SK-N-SH (cell line): ENCODE results near the gene SFR1. TPM values are rescaled to one million over a fixed set of nuclear protein-coding genes. Genes with fewer than 3 reads are reported as not detected.

Experiments
- CTCF ChIA-PET: fragments of 300-600, 350-600 bp; formaldehyde crosslinking; extraction: SDS; loops from one replicate; lab custom pipeline; 2021; lab: Yijun Ruan, JAX
- POLR2A ChIA-PET: fragments of 350-600 bp; sonication (Branson Sonifier 250); formaldehyde crosslinking; extraction: SDS; loops from one replicate; lab custom pipeline; 2020; ENCODE audit warnings: antibody characterized with exemption, inconsistent platforms; lab: Yijun Ruan, JAX
- DNase-seq: peaks from one replicate; pipeline ENCODE4 v3.0.0; 2012
- H2AFZ ChIP-seq: fragments of 200-600 bp; sonication (generic); 2 replicates; pipeline ENCODE4 v1.8.1; 2016; ENCODE audit warnings: antibody characterized with exemption, mild to moderate bottlenecking, low read depth
- H3F3A ChIP-seq: fragments of 200-600 bp; sonication (generic); replicated peaks from 2 replicates; pipeline ENCODE3; 2016; ENCODE audit warnings: antibody characterized with exemption, mild to moderate bottlenecking; ENCODE audit not compliant: insufficient read depth
- H3K27ac ChIP-seq, 2 experiments: fragments of 200-500 bp in 1 of 2; fragments of 200-600 bp in 1 of 2; sonication (Bioruptor generic) in 1 of 2; sonication (generic), shearing (Covaris generic) in 1 of 2; 2 replicates each; pipeline versions ENCODE4 v1.5.1 to v1.6.1; 2014 to 2016; ENCODE audit warnings: low read depth in 2 of 2, inconsistent platforms in 1 of 2, low read length in 1 of 2, mild to moderate bottlenecking in 1 of 2, mixed read lengths in 1 of 2
- H3K27me3 ChIP-seq: fragments of 200-600 bp; sonication (generic), shearing (Covaris generic); 2 replicates; pipeline ENCODE4 v1.6.1; 2016; ENCODE audit warnings: mixed run types; ENCODE audit not compliant: insufficient read depth
- H3K36me3 ChIP-seq, 2 experiments: fragments of 200-500 bp in 1 of 2; fragments of 200-600 bp in 1 of 2; sonication (Bioruptor generic) in 1 of 2; sonication (generic) in 1 of 2; replicated peaks in 1 of 2; 2 replicates each; pipeline versions ENCODE3 to v1.5.1; 2014 to 2016; ENCODE audit warnings: low read length in 1 of 2, mild to moderate bottlenecking in 1 of 2; ENCODE audit not compliant: insufficient read depth in 2 of 2, control insufficient read depth in 1 of 2
- H3K4me1 ChIP-seq, 2 experiments: fragments of 200-500 bp in 1 of 2; fragments of 200-600 bp in 1 of 2; sonication (Bioruptor generic) in 1 of 2; sonication (generic), shearing (Covaris generic) in 1 of 2; 2 replicates each; pipeline versions ENCODE4 v1.5.1 to v1.6.1; 2014 to 2016; ENCODE audit warnings: low read depth in 1 of 2, low read length in 1 of 2, mixed run types in 1 of 2; ENCODE audit not compliant: insufficient read depth in 2 of 2, control insufficient read depth in 1 of 2
- H3K4me2 ChIP-seq: fragments of 200-600 bp; sonication (generic), shearing (Covaris generic); 2 replicates; pipeline ENCODE4 v1.6.1; 2017; ENCODE audit warnings: mixed run types
- H3K4me3 ChIP-seq, 2 experiments: fragments of 200-500 bp in 1 of 2; fragments of 200-600 bp in 1 of 2; sonication (Bioruptor generic) in 1 of 2; sonication (generic), shearing (Covaris generic) in 1 of 2; 2 replicates each; pipeline versions ENCODE4 v1.5.1 to v1.8.1; 2014 to 2016; ENCODE audit warnings: low read depth in 2 of 2, inconsistent platforms in 1 of 2, low read length in 1 of 2, mild to moderate bottlenecking in 1 of 2, mixed read lengths in 1 of 2, moderate library complexity in 1 of 2
- H3K79me2 ChIP-seq: fragments of 200-600 bp; sonication (generic); 2 replicates; pipeline ENCODE4 v1.8.1; 2017; ENCODE audit warnings: mild to moderate bottlenecking; ENCODE audit not compliant: insufficient read depth
- H3K9ac ChIP-seq: fragments of 200-600 bp; sonication (generic); 2 replicates; pipeline ENCODE4 v1.6.1; 2017; ENCODE audit warnings: mixed run types
- H3K9me2 ChIP-seq: fragments of 200-600 bp; sonication (generic); 2 replicates; pipeline ENCODE4 v1.6.1; 2017; ENCODE audit warnings: mixed run types
- H3K9me3 ChIP-seq: fragments of 200-600 bp; sonication (generic); 2 replicates; pipeline ENCODE4 v1.6.1; 2017; ENCODE audit warnings: mixed run types, mild to moderate bottlenecking, moderate library complexity
- H4K20me1 ChIP-seq: fragments of 200-600 bp; sonication (generic); 2 replicates; pipeline ENCODE4 v1.6.1; 2017; ENCODE audit warnings: mild to moderate bottlenecking, mixed run types; ENCODE audit not compliant: insufficient read depth
- CHD2 ChIP-seq: fragments of 150-350 bp; IDR thresholded peaks from 2 replicates; pipeline ENCODE4 v1.6.1; 2018; ENCODE audit warnings: low read length; ENCODE audit not compliant: partially characterized antibody
- GATA2 ChIP-seq: sonication (generic); formaldehyde crosslinking; IDR thresholded peaks from 2 replicates; pipeline ENCODE4 v1.5.0; 2020; ENCODE audit warnings: mild to moderate bottlenecking, missing genetic modification reagents
- JUND ChIP-seq: IDR thresholded peaks from 2 replicates; pipeline ENCODE4 v1.4.0; 2012
- MEF2A ChIP-seq: IDR thresholded peaks from 2 replicates; pipeline ENCODE4 v1.4.0; 2012; ENCODE audit warnings: low read depth, borderline replicate concordance
- MXI1 ChIP-seq: IDR thresholded peaks from 2 replicates; pipeline ENCODE4 v1.6.1; 2012; ENCODE audit warnings: mild to moderate bottlenecking, low read depth, low read length, improper control_type of control experiment
- NFIC ChIP-seq: IDR thresholded peaks from 2 replicates; pipeline ENCODE4 v1.4.0; 2012; ENCODE audit warnings: borderline replicate concordance
- PBX3 ChIP-seq: IDR thresholded peaks from 2 replicates; pipeline ENCODE4; 2012
- RCOR1 ChIP-seq: fragments of 150-350 bp; IDR thresholded peaks from 2 replicates; pipeline ENCODE4 v1.6.1; 2017; ENCODE audit warnings: antibody characterized with exemption, low read length
- RXRA ChIP-seq: IDR thresholded peaks from 2 replicates; pipeline ENCODE4 v1.4.0; 2012; ENCODE audit warnings: low read depth, mild to moderate bottlenecking, borderline replicate concordance
- SIN3A ChIP-seq: IDR thresholded peaks from 2 replicates; pipeline ENCODE4 v1.6.1; 2012; ENCODE audit warnings: low read depth, mild to moderate bottlenecking, low read length, moderate library complexity, borderline replicate concordance
- TAF1 ChIP-seq: IDR thresholded peaks from 2 replicates; pipeline ENCODE4 v1.6.1; 2012; ENCODE audit warnings: low read depth, mild to moderate bottlenecking, low read length, moderate library complexity, borderline replicate concordance
- TEAD4 ChIP-seq: IDR thresholded peaks from 2 replicates; pipeline ENCODE4 v1.4.0; 2012; ENCODE audit warnings: mild to moderate bottlenecking, borderline replicate concordance; ENCODE audit not compliant: insufficient read depth
- YY1 ChIP-seq: IDR thresholded peaks from 2 replicates; pipeline ENCODE4 v1.4.0; 2012; ENCODE audit warnings: low read depth, mild to moderate bottlenecking
- WGBS: methylation state at CpG from one replicate; pipeline ENCODE4 v1.1.6; 2017; ENCODE audit warnings: low lambda C conversion rate; 5-methylcytosine and 5-hydroxymethylcytosine counted together
- polyA plus RNA-seq, 3 experiments: library from polyadenylated mRNA; depleted of rRNA; stranded (reverse); fragments of >200 nt; gene quantifications; 2 replicates each; pipeline ENCODE4 v1.2.3, GENCODE V29; 2012
- TF ChIP-seq, protein P1 (sequence below): IDR thresholded peaks from 2 replicates; pipeline ENCODE4 v1.4.0; 2012; ENCODE audit warnings: low read depth
- TF ChIP-seq, protein P2 (sequence below): IDR thresholded peaks from 2 replicates; pipeline ENCODE4 v1.4.0; 2012; ENCODE audit warnings: low read depth, borderline replicate concordance
- TF ChIP-seq, protein P3 (sequence below): IDR thresholded peaks from 2 replicates; pipeline ENCODE4 v1.6.1; 2012; ENCODE audit warnings: mild to moderate bottlenecking, low read depth, low read length, moderate library complexity

Gene SFR1
- polyA plus RNA-seq, 1 of the 3 experiments (the other 2 are of a cell fraction): 1.5 TPM

GRCh38 chr10:104146882-104147281, 24.9 kb downstream of the SFR1 start:
- TF ChIP-seq, protein P1, sequence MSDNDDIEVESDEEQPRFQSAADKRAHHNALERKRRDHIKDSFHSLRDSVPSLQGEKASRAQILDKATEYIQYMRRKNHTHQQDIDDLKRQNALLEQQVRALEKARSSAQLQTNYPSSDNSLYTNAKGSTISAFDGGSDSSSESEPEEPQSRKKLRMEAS: no peak
- TF ChIP-seq, protein P2, sequence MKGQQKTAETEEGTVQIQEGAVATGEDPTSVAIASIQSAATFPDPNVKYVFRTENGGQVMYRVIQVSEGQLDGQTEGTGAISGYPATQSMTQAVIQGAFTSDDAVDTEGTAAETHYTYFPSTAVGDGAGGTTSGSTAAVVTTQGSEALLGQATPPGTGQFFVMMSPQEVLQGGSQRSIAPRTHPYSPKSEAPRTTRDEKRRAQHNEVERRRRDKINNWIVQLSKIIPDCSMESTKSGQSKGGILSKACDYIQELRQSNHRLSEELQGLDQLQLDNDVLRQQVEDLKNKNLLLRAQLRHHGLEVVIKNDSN: no peak
- TF ChIP-seq NFIC: no peak
- no peak for TF ChIP-seq RCOR1
- TF ChIP-seq, protein P3, sequence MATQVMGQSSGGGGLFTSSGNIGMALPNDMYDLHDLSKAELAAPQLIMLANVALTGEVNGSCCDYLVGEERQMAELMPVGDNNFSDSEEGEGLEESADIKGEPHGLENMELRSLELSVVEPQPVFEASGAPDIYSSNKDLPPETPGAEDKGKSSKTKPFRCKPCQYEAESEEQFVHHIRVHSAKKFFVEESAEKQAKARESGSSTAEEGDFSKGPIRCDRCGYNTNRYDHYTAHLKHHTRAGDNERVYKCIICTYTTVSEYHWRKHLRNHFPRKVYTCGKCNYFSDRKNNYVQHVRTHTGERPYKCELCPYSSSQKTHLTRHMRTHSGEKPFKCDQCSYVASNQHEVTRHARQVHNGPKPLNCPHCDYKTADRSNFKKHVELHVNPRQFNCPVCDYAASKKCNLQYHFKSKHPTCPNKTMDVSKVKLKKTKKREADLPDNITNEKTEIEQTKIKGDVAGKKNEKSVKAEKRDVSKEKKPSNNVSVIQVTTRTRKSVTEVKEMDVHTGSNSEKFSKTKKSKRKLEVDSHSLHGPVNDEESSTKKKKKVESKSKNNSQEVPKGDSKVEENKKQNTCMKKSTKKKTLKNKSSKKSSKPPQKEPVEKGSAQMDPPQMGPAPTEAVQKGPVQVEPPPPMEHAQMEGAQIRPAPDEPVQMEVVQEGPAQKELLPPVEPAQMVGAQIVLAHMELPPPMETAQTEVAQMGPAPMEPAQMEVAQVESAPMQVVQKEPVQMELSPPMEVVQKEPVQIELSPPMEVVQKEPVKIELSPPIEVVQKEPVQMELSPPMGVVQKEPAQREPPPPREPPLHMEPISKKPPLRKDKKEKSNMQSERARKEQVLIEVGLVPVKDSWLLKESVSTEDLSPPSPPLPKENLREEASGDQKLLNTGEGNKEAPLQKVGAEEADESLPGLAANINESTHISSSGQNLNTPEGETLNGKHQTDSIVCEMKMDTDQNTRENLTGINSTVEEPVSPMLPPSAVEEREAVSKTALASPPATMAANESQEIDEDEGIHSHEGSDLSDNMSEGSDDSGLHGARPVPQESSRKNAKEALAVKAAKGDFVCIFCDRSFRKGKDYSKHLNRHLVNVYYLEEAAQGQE: no peak
- TF ChIP-seq RXRA: no peak
- TF ChIP-seq GATA2 (CRISPR knock-in tag): no peak
- no peak for TF ChIP-seq YY1
- no peak for TF ChIP-seq SIN3A
- Histone ChIP-seq H3K9ac (no peak overlapping the region), H2AFZ (no peak overlapping the region), H3K9me3 (0 out of 2 replicates have a peak, but pooled peaks cover 5% of the 10 kb centered on the region), H3K4me3 (no peak overlapping the region), H3K4me1 (peaks cover 0 to 4% of the 10 kb centered on the region in 2 experiments; a peak in 2 of 4 replicates), H4K20me1 (no peaks in the 10 kb centered on the region), H3K79me2 (no peaks in the 10 kb centered on the region), H3K4me2 (no peak overlapping the region), H3K27me3 (peaks cover 8% of the 10 kb centered on the region; the same call in 1 of the 2 replicates), H3K36me3 (no peaks in the 10 kb centered on the region), H3K27ac (no peak overlapping the region), H3K9me2 (no peaks in the 10 kb centered on the region), H3F3A (no peaks in the 10 kb centered on the region)
- ChIA-PET POLR2A (interaction anchor here (0.5 to 1.0 kb wide), 2 partner anchors 25 to 109 kb away, joined by 3 to 4 read pairs; partner anchors contain the start of gene SFR1), CTCF (interaction anchor here (1.4 to 2.0 kb wide), 2 partner anchors 19 to 25 kb away, joined by 6 to 10 read pairs; partner anchors contain the start of gene SFR1)
- 63% methylated on average over 1 of the region's 1 CpG for WGBS
- no peak for DNase-seq

GRCh38 chr10:104150139-104150538, 28.2 kb downstream of the SFR1 start:
- Histone ChIP-seq H3K36me3 (no peaks in the 10 kb centered on the region), H3K9ac (no peak overlapping the region), H4K20me1 (no peaks in the 10 kb centered on the region), H3K9me2 (no peaks in the 10 kb centered on the region), H3K4me3 (no peak overlapping the region), H3K4me1 (peaks cover 0 to 4% of the 10 kb centered on the region in 2 experiments; a peak in 2 of 4 replicates), H2AFZ (no peak overlapping the region), H3K9me3 (0 out of 2 replicates have a peak, but pooled peaks cover 14% of the 10 kb centered on the region), H3F3A (no peaks in the 10 kb centered on the region), H3K79me2 (no peaks in the 10 kb centered on the region), H3K4me2 (no peak overlapping the region), H3K27ac (no peak overlapping the region), H3K27me3 (0 out of 2 replicates have a peak, but pooled peaks cover 8% of the 10 kb centered on the region)
- ChIA-PET CTCF (interaction anchor here (0.8 kb wide), 1 partner anchor 156 kb away, joined by 4 read pairs; no protein-coding TSS in a partner anchor), POLR2A (no interaction called here)
- DNase-seq: no peak
- no peak for TF ChIP-seq MXI1
- no peak for TF ChIP-seq CHD2
- TF ChIP-seq TEAD4: no peak
- TF ChIP-seq, protein P2: no peak
- no peak for TF ChIP-seq MEF2A
- TF ChIP-seq JUND: no peak
- TF ChIP-seq, protein P1: no peak
- no peak for TF ChIP-seq SIN3A
- TF ChIP-seq PBX3: no peak
- no peak for TF ChIP-seq TAF1
- TF ChIP-seq NFIC: no peak
